Neutrophil (primary cell): ENCODE results near the gene PPP3CA.

ENCODE experiments used
- H3K27ac ChIP-seq: fragments of 200-600 bp; sonication (generic); 2 replicates; pipeline ENCODE4 v1.5.1; 2016; ENCODE audit warnings: mild to moderate bottlenecking, moderate library complexity
- H3K27me3 ChIP-seq: fragments of 200-600 bp; sonication (generic); 2 replicates; pipeline ENCODE4 v1.6.0; 2016; ENCODE audit warnings: mild to moderate bottlenecking
- H3K36me3 ChIP-seq: fragments of 200-600 bp; sonication (generic); 2 replicates; pipeline ENCODE4 v1.5.1; 2017
- H3K4me1 ChIP-seq, 2 experiments: fragments of 200-600 bp in 1 of 2; sonication (generic) in 1 of 2; 1 replicate in 1 of 2; 2 replicates in 1 of 2; pipeline versions ENCODE4 v1.5.1 to v1.6.1; 2013 to 2016; ENCODE audit warnings: low read depth in 1 of 2, low read length in 1 of 2, mild to moderate bottlenecking in 1 of 2, moderate library complexity in 1 of 2; ENCODE audit not compliant: control insufficient read depth in 1 of 2, insufficient read depth in 1 of 2
- H3K4me3 ChIP-seq, 2 experiments: fragments of 200-600 bp in 1 of 2; sonication (generic) in 1 of 2; 1 replicate in 1 of 2; 2 replicates in 1 of 2; pipeline ENCODE4 v1.5.1; 2013 to 2016; ENCODE audit warnings: low read depth in 1 of 2, low read length in 1 of 2, mild to moderate bottlenecking in 1 of 2, moderate library complexity in 1 of 2
- H3K9me3 ChIP-seq: fragments of 200-600 bp; sonication (generic); 2 replicates; pipeline ENCODE4 v1.5.1; 2016
- TF ChIP-seq, protein P1 (sequence below): fragments of 200-600 bp; sonication (generic); IDR thresholded peaks from 2 replicates; pipeline ENCODE4 v1.5.1; 2016; ENCODE audit warnings: antibody characterized with exemption

The PPP3CA gene

DNA sequence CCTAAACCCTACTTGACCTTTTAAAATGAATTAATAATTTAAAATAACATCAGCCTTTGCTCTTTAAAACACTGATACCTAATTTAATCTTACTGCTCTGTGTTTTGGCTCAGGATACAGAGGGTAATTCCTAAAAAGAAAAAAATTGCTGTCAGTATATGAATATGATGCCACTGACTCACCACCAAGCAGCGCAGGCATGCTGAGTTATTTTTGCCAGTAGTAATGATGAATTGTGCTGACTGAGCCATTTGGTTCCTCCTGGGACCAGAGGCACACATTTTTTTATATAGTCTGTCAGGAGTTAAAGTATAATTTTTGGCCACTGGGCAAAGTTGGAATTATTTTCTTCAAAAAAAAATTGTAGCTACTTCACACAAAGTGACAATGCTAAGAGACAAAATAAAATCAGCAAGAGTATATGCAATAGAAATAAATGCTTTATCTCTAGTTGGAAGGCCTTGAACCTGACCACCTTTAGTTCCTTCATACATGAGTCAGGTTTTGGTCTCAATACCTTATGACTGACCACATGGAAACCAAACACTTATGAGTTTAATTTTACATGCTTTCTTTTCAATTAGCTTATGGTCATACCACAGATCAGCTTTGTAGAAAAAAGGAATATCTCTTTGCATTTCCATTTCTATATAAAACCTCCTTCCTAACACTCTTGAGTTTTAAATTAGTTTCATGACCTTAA lies 115.1 kb downstream of the PPP3CA start:
- Histone ChIP-seq H3K27me3 (no peaks in the 10 kb centered on the region), H3K36me3 (no peaks in the 10 kb centered on the region), H3K4me1 (peaks cover 23 to 36% of the 10 kb centered on the region in 2 experiments), H3K4me3 (no peak overlapping the region), H3K27ac (no peak overlapping the region), H3K9me3 (no peaks in the 10 kb centered on the region)
- TF ChIP-seq, protein P1, sequence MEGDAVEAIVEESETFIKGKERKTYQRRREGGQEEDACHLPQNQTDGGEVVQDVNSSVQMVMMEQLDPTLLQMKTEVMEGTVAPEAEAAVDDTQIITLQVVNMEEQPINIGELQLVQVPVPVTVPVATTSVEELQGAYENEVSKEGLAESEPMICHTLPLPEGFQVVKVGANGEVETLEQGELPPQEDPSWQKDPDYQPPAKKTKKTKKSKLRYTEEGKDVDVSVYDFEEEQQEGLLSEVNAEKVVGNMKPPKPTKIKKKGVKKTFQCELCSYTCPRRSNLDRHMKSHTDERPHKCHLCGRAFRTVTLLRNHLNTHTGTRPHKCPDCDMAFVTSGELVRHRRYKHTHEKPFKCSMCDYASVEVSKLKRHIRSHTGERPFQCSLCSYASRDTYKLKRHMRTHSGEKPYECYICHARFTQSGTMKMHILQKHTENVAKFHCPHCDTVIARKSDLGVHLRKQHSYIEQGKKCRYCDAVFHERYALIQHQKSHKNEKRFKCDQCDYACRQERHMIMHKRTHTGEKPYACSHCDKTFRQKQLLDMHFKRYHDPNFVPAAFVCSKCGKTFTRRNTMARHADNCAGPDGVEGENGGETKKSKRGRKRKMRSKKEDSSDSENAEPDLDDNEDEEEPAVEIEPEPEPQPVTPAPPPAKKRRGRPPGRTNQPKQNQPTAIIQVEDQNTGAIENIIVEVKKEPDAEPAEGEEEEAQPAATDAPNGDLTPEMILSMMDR, result no peak

GRCh38 chr4:101230801-101231426 lies 116.4 kb downstream of the PPP3CA start:
- Histone ChIP-seq H3K27ac (no peak overlapping the region), H3K9me3 (no peaks in the 10 kb centered on the region), H3K4me1 (peaks cover 30 to 40% of the 10 kb centered on the region in 2 experiments), H3K36me3 (no peaks in the 10 kb centered on the region), H3K27me3 (no peaks in the 10 kb centered on the region), H3K4me3 (no peak overlapping the region)
- TF ChIP-seq, protein P1, result no peak

DNA sequence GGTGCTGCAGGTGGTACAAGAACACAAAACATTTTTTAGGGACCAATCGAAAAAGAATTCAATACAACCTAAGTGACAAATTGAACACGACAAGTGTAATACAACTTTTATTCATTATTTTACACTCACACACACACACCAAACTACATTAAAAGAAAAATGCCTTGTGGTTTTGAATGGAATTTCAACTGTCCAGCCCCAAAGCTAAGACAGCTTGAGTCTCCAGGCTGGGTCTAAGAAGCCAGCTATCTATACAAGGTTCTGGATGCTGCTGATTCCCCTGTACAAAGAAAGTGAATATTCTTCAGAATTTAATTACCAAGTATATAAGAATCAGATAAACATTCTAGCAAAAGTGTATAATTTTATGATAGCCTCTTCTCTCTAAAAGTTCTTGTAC lies 118.2 kb downstream of the PPP3CA start:
- Histone ChIP-seq H3K36me3 (no peaks in the 10 kb centered on the region), H3K27ac (no peak overlapping the region), H3K27me3 (no peaks in the 10 kb centered on the region), H3K9me3 (no peaks in the 10 kb centered on the region), H3K4me1 (peaks cover 34 to 40% of the 10 kb centered on the region in 2 experiments), H3K4me3 (no peak overlapping the region)
- TF ChIP-seq, protein P1, result no peak

DNA sequence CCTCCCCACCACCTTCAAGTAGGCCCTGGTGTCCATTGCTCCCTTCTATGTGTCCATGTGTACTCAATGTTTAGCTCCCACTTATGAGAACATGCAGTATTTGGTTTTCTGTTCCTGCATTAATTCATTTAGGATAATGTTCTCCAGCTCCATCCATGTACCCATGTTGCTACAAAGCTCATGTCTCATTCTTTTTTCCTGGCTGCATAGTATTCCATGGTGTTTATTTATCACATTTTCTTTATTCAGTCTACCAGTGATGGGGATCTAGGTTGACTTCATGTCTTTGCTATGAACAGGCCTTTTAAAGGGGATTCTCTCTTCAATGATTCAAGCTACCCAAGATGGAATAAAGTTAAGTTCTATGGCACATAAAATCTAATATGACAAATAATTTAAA lies 119.6 kb downstream of the PPP3CA start:
- Histone ChIP-seq H3K27me3 (no peaks in the 10 kb centered on the region), H3K36me3 (no peaks in the 10 kb centered on the region), H3K4me3 (no peak overlapping the region), H3K27ac (no peak overlapping the region), H3K4me1 (peaks cover 29 to 35% of the 10 kb centered on the region in 2 experiments), H3K9me3 (no peaks in the 10 kb centered on the region)
- TF ChIP-seq, protein P1, result no peak

DNA sequence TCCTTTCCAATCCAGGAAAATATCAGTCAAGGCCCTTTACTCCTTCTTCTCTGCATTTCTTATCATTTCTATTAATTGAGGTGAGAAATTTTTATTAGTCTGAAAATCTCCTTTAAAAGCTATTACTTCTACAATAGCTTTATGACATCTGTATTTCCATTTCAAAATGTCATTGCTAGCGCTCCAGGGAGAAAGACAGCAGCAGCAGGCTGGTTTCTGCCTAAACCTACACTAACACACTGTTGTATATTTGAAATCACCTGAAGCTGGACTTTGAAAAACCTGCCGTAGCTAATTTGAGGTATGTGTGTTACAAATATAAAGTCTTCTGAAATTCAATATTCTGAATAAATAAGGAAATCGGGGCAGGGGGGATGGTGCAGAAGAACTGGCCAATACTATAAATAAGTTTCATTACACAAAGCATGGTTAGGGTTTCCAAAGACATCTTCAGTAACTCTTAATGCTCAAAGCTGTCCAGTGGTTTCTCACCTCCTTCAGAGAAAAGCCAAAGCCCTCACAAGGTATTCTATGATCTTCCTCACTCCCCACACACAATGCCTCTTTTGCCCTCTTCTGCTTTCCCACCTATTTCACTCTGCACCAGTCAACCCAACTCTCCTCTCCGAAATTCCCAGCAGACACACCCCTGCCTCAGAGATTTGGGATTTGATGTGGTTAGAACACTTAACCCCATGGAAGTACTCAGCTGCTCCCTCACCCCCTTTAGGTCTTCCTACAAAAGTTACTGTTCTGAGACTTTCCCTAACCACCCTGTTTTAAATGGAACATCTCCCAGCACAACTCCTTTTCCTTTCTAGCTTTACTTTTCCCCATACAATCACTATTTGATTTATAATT lies 122.7 kb downstream of the PPP3CA start:
- Histone ChIP-seq H3K27ac (no peak overlapping the region), H3K36me3 (no peaks in the 10 kb centered on the region), H3K27me3 (no peaks in the 10 kb centered on the region), H3K4me3 (no peak overlapping the region), H3K4me1 (peaks cover 29 to 35% of the 10 kb centered on the region in 2 experiments), H3K9me3 (no peaks in the 10 kb centered on the region)
- TF ChIP-seq, protein P1, result no peak
